ENCODE results near the gene TRANK1.
A peak's percentile ranks its signal among the peaks of the same experiment; 100 is the strongest.
"Not testable (repeated sequence)": the region's sequence is repeated elsewhere in the genome, so short reads cannot be mapped to it uniquely, and the experiment has no call there.

TRANK1 gene

GRCh38 chr3:36881735-36882134, 63.1 kb downstream of the TRANK1 start:
- DNase-seq: no peak

DNA sequence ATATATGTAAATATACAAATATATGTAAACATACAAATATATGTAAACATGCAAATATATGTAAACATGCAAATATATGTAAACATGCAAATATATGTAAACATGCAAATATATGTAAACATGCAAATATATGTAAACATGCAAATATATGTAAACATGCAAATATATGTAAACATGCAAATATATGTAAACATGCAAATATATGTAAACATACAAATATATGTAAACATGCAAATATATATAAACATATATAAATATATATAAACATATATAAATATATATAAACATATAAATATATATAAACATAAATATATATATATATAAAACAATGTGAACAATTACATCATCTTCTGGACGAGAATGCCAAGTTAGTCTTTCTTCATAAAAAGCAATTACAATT, 65.0 kb downstream of the TRANK1 start:
- DNase-seq: not testable (repeated sequence)

DNA sequence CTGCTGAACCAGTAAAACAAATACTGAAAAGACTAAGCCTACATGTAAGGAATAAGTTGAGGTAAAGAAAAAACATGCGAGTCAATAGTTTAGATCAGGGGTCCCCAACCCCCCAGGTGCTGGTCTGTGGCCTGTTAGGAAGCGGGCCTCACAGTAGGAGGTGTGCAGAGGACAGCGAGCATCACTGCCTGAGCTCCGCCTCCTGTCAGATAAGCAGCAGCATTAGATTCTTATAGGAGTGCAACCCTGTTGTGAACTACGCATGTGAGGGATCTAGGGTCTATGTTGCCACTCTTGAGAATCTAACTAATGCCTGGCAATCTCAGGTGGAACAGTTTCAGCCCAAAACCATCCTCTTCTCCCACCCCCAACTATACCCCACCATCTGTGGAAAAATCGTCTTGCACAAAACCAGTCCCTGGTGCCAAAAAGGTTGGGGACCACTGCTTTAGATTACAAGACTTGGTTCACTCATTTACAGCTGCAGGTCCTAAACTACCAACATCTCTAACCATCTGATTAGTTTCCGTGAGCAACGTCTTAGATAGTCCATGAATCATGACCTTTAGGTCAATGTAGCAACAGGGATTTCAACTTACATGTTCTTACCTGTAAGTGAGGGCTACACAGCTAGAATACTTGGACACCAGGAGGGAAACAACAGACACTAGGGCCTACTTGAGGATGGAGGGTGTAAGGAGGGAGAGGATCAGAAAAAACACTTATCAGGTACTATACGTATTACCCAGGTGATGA, 66.7 kb downstream of the TRANK1 start:
- DNase-seq: no peak

GRCh38 chr3:36876181-36876936, 68.5 kb downstream of the TRANK1 start:
- no peak for DNase-seq

DNA sequence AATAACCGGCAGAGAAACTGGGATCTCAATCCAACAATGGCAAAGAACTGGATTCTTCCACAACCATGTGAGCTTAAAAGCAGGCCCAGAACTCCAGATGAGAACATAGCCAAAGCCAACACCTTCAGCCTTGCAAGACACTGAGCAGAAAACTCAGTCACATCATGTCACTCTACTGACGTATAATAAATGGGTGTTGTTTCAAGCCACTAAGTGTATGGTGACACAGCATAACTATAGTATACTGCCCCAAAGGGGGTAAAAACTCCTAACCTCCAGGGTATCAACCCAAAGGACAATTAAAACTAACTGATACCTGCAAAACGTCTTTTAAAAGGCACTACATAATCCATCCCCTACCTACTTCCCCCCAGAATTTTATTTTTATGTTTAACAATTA, 69.5 kb downstream of the TRANK1 start:
- DNase-seq: no peak

- DNase-seq: no peak
Observed at GRCh38 chr3:36874424-36874823, 70.4 kb downstream of the TRANK1 start.

DNA sequence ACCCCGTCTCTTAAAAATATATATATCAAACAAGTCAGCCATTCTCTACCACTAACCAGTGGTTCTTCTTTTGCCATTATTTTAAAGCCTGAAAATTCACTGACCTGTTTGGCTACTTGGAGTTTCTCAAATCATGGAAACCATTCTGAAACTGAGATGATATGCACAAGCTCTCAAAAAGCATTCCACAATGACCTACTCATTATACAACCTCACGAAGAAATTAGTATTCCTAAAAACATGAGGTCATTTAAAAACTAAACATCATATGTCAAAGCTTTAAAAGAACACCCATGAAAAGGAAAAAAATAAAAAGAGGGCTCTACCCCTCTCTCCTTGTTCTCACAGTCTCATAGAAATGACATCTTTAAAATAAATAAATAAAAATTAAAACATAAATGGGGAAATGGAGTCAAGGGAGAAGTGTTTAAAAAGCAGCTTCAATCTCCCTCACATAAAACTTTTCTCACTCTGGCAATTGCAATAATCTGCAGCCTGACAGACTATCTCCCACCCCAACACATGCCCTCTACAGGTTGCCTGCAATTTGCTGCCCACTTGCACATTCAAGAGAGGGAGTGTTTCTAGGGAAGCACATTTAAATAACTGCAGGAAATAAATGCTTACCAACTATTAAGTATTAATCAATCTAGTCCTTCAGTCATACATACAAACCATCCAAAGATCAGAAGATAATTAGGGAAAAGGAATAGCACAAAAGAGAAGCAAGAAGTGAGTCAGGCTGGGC, 73.3 kb downstream of the TRANK1 start:
- DNase-seq: no peak

DNA sequence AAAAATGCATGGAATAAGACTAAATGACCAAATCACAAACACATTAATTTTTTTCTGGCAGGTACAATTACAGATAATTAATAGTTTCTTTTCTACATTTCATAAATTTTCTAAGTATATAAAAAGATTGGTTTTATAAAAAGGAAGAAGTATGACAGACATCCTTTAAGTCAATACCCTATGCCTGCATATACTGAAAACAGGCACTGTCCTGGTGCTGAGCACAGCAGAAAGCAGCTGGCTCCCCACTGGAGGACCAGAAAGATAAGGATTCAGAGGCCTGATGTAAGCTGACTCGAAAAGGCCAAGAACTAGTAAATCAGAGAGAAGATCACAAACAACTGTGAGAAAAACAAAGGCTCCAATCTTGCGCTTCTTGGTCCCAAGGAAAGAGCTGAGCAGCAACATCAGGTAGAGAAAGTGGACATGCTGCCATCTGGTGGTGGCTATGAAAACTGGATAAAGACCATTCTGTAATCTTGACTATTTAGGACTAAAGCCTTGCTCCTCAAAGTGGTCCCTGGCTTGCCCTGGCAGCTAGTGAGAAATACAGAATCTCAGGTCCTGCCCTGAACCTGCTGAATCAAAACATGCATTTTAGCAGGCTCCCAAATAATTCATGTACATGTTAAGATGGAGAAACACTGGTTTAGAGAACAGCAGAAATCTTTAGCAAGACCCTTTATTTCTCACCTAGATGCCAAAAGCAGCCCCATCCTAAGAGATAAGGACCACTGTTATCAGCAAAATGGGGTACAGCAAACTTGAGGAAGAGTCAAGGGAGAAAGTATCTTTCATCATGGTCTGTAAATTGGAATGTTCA, 76.0 kb downstream of the TRANK1 start:
- DNase-seq: peak; percentile 53

DNA sequence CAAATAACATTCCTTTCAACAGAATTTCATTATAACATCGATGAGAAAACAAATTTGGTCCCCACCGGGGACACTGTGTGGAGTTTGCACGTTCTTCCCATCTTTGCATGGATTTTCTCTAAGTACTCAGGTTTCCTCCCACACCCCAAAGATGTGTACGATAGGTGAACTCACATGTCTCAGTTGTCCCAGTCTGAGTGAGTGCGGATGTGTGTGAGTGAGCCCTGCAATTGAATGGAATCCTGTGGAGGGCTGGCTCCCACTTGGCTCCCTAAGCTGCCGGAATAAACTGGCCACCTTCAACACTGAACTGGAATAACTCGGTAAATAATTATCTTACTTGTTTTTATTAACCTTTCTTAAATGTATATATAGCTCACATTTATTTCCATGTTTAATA, 77.0 kb downstream of the TRANK1 start:
- no peak for DNase-seq

GRCh38 chr3:36866368-36866767, 78.5 kb downstream of the TRANK1 start:
- peak; percentile 14 for DNase-seq

- no peak for DNase-seq
Observed at GRCh38 chr3:36864180-36865053, 80.4 kb downstream of the TRANK1 start.

GRCh38 chr3:36862076-36862755, 82.6 kb downstream of the TRANK1 start:
- DNase-seq: no peak

GRCh38 chr3:36859494-36859893, 85.4 kb downstream of the TRANK1 start:
- DNase-seq: no peak

GRCh38 chr3:36852071-36852470, 92.8 kb downstream of the TRANK1 start:
- no peak for DNase-seq

- no peak for DNase-seq
Observed at GRCh38 chr3:36850743-36851142, 94.1 kb downstream of the TRANK1 start.

DNA sequence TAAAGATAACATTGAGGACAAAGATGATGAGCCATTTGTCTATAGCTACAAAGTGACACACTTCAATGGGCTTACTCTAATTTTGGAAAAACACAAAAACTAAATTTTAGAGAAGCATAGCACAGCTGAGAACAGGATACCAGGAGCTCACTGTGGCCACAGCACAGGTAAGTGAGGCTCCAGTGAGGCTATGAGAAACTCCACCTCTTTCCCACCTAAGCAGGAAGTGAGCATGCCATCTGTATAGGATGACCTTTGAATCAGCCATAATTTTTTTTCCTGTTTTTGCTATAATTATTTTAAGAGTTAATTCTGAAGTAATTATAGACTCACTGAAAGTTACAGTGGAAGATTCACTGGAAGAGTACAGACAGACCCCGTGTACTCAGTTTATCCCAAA, 98.4 kb downstream of the TRANK1 start:
- DNase-seq: no peak

GRCh38 chr3:36843065-36844051, 101.5 kb downstream of the TRANK1 start:
- DNase-seq: peak; percentile 5

DNA sequence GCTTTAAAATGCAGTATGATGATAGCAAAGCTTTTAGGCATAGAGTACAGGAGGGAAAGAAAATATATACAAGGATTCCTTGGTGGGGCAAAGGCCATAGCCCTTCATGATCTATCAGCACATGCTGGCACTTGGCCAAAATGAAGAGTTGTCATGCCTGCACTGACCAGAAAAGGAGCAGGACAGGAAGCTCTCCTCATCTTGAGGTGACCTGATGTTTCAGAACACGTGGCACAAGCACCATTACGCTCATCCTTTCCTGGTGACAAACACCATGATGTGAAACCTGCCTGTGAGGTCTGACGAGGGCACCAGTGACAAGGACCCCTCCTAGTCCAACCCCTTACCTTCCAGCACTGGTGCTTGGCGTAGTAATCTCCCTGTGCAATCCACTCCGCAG, 102.6 kb downstream of the TRANK1 start:
- DNase-seq: no peak

DNA sequence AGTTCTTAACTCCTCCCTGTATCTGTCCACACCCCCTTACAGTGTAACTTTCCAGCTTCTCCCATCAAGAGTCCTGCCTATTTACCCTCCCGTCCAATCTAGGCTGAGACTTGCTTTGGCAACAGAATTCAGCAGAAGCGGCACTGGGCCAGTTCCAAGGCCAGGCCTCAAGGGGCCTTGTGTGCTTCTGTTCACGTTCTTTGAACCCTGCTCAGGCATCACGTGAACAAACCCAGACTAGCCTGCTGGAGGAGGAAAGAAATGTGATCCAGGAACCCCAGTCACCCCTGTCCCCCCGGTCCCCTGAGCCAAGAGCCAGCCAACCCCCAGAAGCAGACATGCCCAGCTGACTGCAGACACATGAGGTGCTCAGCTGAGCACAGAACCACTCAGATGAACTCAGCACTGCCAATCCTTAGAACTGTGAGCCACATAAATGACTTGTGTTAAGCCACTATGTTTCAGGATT, 104.4 kb downstream of the TRANK1 start:
- DNase-seq: no peak

- DNase-seq: no peak
Observed at GRCh38 chr3:36837089-36837488, 107.8 kb downstream of the TRANK1 start.

All from HCEC 1CT (cell line).